ENCODE results near the gene GBX1.

The GBX1 gene

GRCh38 chr7:151139071-151139790 lies 28.3 kb downstream of the GBX1 start:
- no peak for TF ChIP-seq CTCF (IDR thresholded peaks at IDR 0.05)
- TF ChIP-seq ZFX (IDR thresholded peaks at IDR 0.05; ENCODE audit: borderline replicate concordance) = no peak
- no peak overlapping the region for H3K27ac ChIP-seq

- H3K27ac ChIP-seq = no peak overlapping the region
- TF ChIP-seq ZFX (IDR thresholded peaks at IDR 0.05; ENCODE audit: borderline replicate concordance) (no peak), CTCF (IDR thresholded peaks at IDR 0.05) (no peak)
Measured at GRCh38 chr7:151138153-151138851, 29.2 kb downstream of the GBX1 start.

- TF ChIP-seq ZFX (IDR thresholded peaks at IDR 0.05; ENCODE audit: borderline replicate concordance) (no peak), CTCF (IDR thresholded peaks at IDR 0.05) (no peak)
- H3K27ac ChIP-seq = no peak overlapping the region
Measured at GRCh38 chr7:151137791-151138152, 29.7 kb downstream of the GBX1 start.

- no peak for TF ChIP-seq CTCF (IDR thresholded peaks at IDR 0.05)
- TF ChIP-seq ZFX (IDR thresholded peaks at IDR 0.05; ENCODE audit: borderline replicate concordance) = no peak
Measured at GRCh38 chr7:151137076-151137675, 30.3 kb downstream of the GBX1 start.

GRCh38 chr7:151135866-151136843 lies 31.3 kb downstream of the GBX1 start:
- TF ChIP-seq CTCF (IDR thresholded peaks at IDR 0.05) = no peak
- no peak for TF ChIP-seq ZFX (IDR thresholded peaks at IDR 0.05; ENCODE audit: borderline replicate concordance)
- no peak overlapping the region for H3K27ac ChIP-seq

More at GRCh38 chr7:151137076-151137675, 30.3 kb downstream of the GBX1 start:
- H3K27ac ChIP-seq = no peak overlapping the region

GRCh38 chr7:151135525-151135845 lies 32.0 kb downstream of the GBX1 start:
- no peak for TF ChIP-seq CTCF (IDR thresholded peaks at IDR 0.05)
- no peak for TF ChIP-seq ZFX (IDR thresholded peaks at IDR 0.05; ENCODE audit: borderline replicate concordance)
- H3K27ac ChIP-seq = no peak overlapping the region
